Mesenchymal stem cell (in vitro differentiated cells and primary cell): ENCODE results near the gene HSD3B1.

Experiments
- DNase-seq: peaks from one replicate; pipeline ENCODE4 v3.0.0-alpha.2; 2013
- H2AFZ ChIP-seq: one replicate; pipeline ENCODE4 v1.6.1; 2013; ENCODE audit warnings: low read depth, mild to moderate bottlenecking, control low read depth, inconsistent platforms, low read length, moderate library complexity
- H2AK5ac ChIP-seq: 2 replicates; pipeline ENCODE4 v1.6.1; 2013; ENCODE audit warnings: low read length, moderate library complexity, mild to moderate bottlenecking, inconsistent platforms; ENCODE audit not compliant: severe bottlenecking
- H2BK120ac ChIP-seq: one replicate; pipeline ENCODE4 v1.6.1; 2013; ENCODE audit warnings: low read depth, mild to moderate bottlenecking, inconsistent platforms, low read length, moderate library complexity
- H2BK12ac ChIP-seq, 2 experiments: one replicate each; pipeline ENCODE4 v1.6.1; 2013; ENCODE audit warnings: inconsistent platforms in 2 of 2, low read length in 2 of 2, mild to moderate bottlenecking in 2 of 2, moderate library complexity in 2 of 2, control low read depth in 1 of 2
- H2BK15ac ChIP-seq: one replicate; pipeline ENCODE4 v1.6.1; 2013; ENCODE audit warnings: mild to moderate bottlenecking, low read depth, inconsistent platforms; ENCODE audit not compliant: poor library complexity, severe bottlenecking
- H2BK5ac ChIP-seq: 2 replicates; pipeline ENCODE4 v1.6.1; 2013; ENCODE audit warnings: low read depth, mild to moderate bottlenecking, low read length, control low read depth, inconsistent platforms; ENCODE audit not compliant: poor library complexity, severe bottlenecking
- H3K14ac ChIP-seq, 2 experiments: one replicate each; pipeline ENCODE4 v1.6.1; 2013; ENCODE audit warnings: inconsistent platforms in 2 of 2, low read length in 2 of 2, control low read depth in 1 of 2, mild to moderate bottlenecking in 1 of 2, moderate library complexity in 1 of 2
- H3K18ac ChIP-seq, 2 experiments: one replicate each; pipeline ENCODE4 v1.6.1; 2013; ENCODE audit warnings: inconsistent platforms in 2 of 2, low read length in 2 of 2, control low read depth in 1 of 2, low read depth in 1 of 2, mild to moderate bottlenecking in 1 of 2
- H3K23ac ChIP-seq, 2 experiments: one replicate each; pipeline ENCODE4 v1.6.1; 2013; ENCODE audit warnings: inconsistent platforms in 2 of 2, low read length in 2 of 2, mild to moderate bottlenecking in 2 of 2, moderate library complexity in 2 of 2, control low read depth in 1 of 2
- H3K27ac ChIP-seq: 2 replicates; pipeline ENCODE4 v1.5.1; 2013; ENCODE audit warnings: mild to moderate bottlenecking, moderate library complexity, low read length, control low read depth, inconsistent platforms; ENCODE audit not compliant: poor library complexity, severe bottlenecking
- H3K27me3 ChIP-seq, 2 experiments: 2 replicates each; pipeline versions ENCODE4 v1.6.1 to v1.7.0; 2013; ENCODE audit warnings: low read length in 2 of 2, mild to moderate bottlenecking in 2 of 2, moderate library complexity in 2 of 2, control low read depth in 1 of 2, inconsistent platforms in 1 of 2; ENCODE audit not compliant: control insufficient read depth in 1 of 2, insufficient read depth in 1 of 2
- H3K36me3 ChIP-seq, 2 experiments: 2 replicates each; pipeline versions ENCODE4 v1.6.1 to v1.7.0; 2013; ENCODE audit warnings: low read length in 2 of 2, control low read depth in 1 of 2, inconsistent platforms in 1 of 2, low read depth in 1 of 2, mild to moderate bottlenecking in 1 of 2; ENCODE audit not compliant: insufficient read depth in 2 of 2, control insufficient read depth in 1 of 2
- H3K4ac ChIP-seq, 2 experiments: one replicate each; pipeline ENCODE4 v1.6.1; 2013; ENCODE audit warnings: inconsistent platforms in 2 of 2, low read length in 2 of 2, mild to moderate bottlenecking in 2 of 2, moderate library complexity in 2 of 2, control low read depth in 1 of 2, low read depth in 1 of 2
- H3K4me1 ChIP-seq: 2 replicates; pipeline ENCODE4 v1.6.1; 2013; ENCODE audit warnings: low read depth, low read length, control low read depth; ENCODE audit not compliant: control insufficient read depth, insufficient read depth
- H3K4me2 ChIP-seq: 2 replicates; pipeline ENCODE4 v1.6.1; 2013; ENCODE audit warnings: low read length, mild to moderate bottlenecking, inconsistent platforms; ENCODE audit not compliant: poor library complexity, severe bottlenecking
- H3K4me3 ChIP-seq, 2 experiments: 2 replicates each; pipeline versions ENCODE4 v1.5.1 to v1.7.0; 2013; ENCODE audit warnings: low read length in 2 of 2, mild to moderate bottlenecking in 2 of 2, control low read depth in 1 of 2, low read depth in 1 of 2; ENCODE audit not compliant: insufficient read depth in 1 of 2
- H3K79me1 ChIP-seq: replicated peaks from 2 replicates; pipeline ENCODE4 v1.6.1; 2013; ENCODE audit warnings: mild to moderate bottlenecking, control low read depth, low read length, inconsistent platforms; ENCODE audit not compliant: poor library complexity, severe bottlenecking
- H3K9ac ChIP-seq: 2 replicates; pipeline ENCODE4 v1.7.0; 2013; ENCODE audit warnings: mild to moderate bottlenecking, low read length, moderate library complexity
- H3K9me3 ChIP-seq: 2 replicates; pipeline ENCODE4 v1.7.0; 2013; ENCODE audit warnings: mild to moderate bottlenecking, low read length; ENCODE audit not compliant: control insufficient read depth
- H4K8ac ChIP-seq: one replicate; pipeline ENCODE4 v1.6.1; 2013; ENCODE audit warnings: inconsistent platforms, mild to moderate bottlenecking, low read length, moderate library complexity
- H4K91ac ChIP-seq: one replicate; pipeline ENCODE4 v1.6.1; 2013; ENCODE audit warnings: mild to moderate bottlenecking, low read length, inconsistent platforms
- WGBS: methylation state at CpG from one replicate; pipeline ENCODE4 v1.1.7; 2013; ENCODE audit warnings: mixed read lengths; 5-methylcytosine and 5-hydroxymethylcytosine counted together

Gene HSD3B1

DNA sequence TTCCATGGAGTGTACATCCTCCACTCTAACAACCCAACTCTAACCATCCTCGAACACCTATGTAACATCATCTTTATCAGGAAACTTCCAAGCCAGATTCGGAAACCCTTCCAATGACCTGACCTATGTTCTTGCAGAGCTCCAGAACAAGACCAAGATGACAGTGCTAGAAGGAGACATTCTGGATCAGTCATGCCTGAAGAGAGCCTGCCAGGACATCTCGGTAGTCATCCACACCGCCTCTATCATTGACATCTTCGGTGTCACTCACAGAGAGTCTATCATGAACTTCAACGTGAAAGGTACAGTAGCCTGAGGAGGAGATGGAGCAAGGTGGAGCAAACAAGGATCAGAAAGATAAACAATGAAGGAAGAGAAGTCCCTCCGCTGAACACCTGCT is 36.1 kb upstream of the HSD3B1 start:
- Histone ChIP-seq H2AK5ac (no peak overlapping the region), H3K4me2 (no peak overlapping the region)
- 85% methylated on average over 7 of the region's 7 CpGs for WGBS

DNA sequence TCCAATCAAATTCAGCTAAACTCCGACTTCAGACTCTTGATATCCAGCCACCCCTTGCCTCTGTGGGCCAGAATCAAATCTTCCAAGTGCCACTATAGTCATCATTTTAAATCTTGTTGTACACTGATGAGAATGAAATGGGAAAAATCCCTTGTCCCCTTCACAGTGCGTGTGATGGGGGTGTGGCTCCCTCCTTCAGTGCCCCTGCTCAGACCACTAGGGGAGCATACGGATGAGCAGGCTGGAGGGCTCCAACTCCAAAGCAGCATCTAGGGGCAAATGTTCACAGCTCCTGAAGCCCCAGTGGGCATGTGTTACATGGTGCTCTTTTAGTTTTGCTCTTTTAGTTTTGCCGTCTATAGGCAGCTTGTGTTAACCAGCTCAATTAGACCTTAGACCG is 35.4 kb upstream of the HSD3B1 start:
- Histone ChIP-seq H3K4me2 (no peak overlapping the region), H2BK5ac (no peak overlapping the region), H3K27me3 (peaks cover 42 to 71% of the 10 kb centered on the region in 2 experiments), H3K23ac (no peak overlapping the region), H3K4me3 (no peak overlapping the region), H3K79me1 (no peaks in the 10 kb centered on the region), H4K91ac (no peak overlapping the region), H2BK12ac (no peak overlapping the region), H3K14ac (no peak overlapping the region), H2AFZ (no peak overlapping the region), H3K36me3 (no peaks in the 10 kb centered on the region), H3K27ac (no peak overlapping the region), H3K9me3 (no peaks in the 10 kb centered on the region), H3K4me1 (no peaks in the 10 kb centered on the region), H4K8ac (no peak overlapping the region), H2BK120ac (no peak overlapping the region), H3K4ac (no peak overlapping the region), H3K18ac (no peak overlapping the region), H3K9ac (no peak overlapping the region), H2AK5ac (no peak overlapping the region), H2BK15ac (no peak overlapping the region)
- 74% methylated on average over 5 of the region's 5 CpGs for WGBS
- no peak for DNase-seq

More for the DNA sequence above, 36.1 kb upstream of the HSD3B1 start:
- Histone ChIP-seq H3K14ac (no peak overlapping the region), H3K4me1 (no peaks in the 10 kb centered on the region), H4K91ac (no peak overlapping the region), H4K8ac (no peak overlapping the region), H3K9ac (no peak overlapping the region), H2BK5ac (no peak overlapping the region), H2BK120ac (no peak overlapping the region), H3K23ac (no peak overlapping the region), H3K4me3 (no peak overlapping the region), H2BK15ac (no peak overlapping the region), H3K36me3 (no peaks in the 10 kb centered on the region), H3K79me1 (no peaks in the 10 kb centered on the region), H3K27me3 (peaks cover 42 to 70% of the 10 kb centered on the region in 2 experiments), H3K18ac (no peak overlapping the region), H3K27ac (no peak overlapping the region), H3K4ac (no peak overlapping the region), H2BK12ac (no peak overlapping the region), H2AFZ (no peak overlapping the region), H3K9me3 (no peaks in the 10 kb centered on the region)
- no peak for DNase-seq

DNA sequence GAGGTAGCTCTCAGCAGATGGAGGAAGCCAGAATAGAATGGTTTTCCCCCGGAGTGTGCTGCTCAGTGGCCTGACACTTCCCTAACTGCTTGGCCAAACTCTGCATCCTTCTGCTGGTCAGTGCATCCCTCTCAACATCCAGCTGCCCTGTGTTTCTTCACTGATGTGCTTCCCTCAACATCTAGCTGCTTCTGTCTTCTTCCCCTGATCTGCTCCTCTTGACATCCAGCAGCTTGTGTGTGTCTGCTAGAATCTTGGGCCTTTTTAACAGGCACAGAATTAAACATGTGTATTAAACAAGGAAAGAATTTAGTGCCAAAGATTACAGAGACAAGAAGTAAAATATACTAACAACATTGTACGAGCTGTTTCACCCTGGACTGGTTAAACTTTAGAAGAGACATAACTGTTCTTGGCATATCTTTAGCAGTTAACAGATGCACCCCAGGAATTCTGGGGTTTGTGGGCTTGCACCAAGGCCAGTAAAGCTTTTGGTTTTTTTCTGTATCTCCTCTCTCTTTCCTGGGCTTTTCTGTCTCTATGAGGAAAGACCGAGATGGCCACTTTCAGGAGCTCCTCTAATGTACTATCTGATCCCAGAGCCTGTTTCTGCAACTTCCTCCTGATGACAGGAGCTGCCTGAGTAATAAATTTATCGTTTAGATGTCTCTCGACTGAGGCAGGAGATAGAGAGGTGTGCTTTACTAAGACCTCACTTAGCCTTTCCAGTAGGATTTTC is 34.8 kb upstream of the HSD3B1 start:
- Histone ChIP-seq H2BK12ac (no peak overlapping the region), H3K14ac (no peak overlapping the region), H3K4me2 (no peak overlapping the region), H3K4me1 (no peaks in the 10 kb centered on the region), H2AK5ac (no peak overlapping the region), H2BK5ac (no peak overlapping the region), H3K23ac (no peak overlapping the region), H2AFZ (no peak overlapping the region), H2BK120ac (no peak overlapping the region), H3K4me3 (no peak overlapping the region), H4K8ac (no peak overlapping the region), H3K27me3 (peaks cover 37 to 66% of the 10 kb centered on the region in 2 experiments), H2BK15ac (no peak overlapping the region), H3K79me1 (no peaks in the 10 kb centered on the region), H3K9me3 (no peaks in the 10 kb centered on the region), H3K36me3 (no peaks in the 10 kb centered on the region), H3K18ac (no peak overlapping the region), H4K91ac (no peak overlapping the region), H3K4ac (no peak overlapping the region), H3K9ac (no peak overlapping the region), H3K27ac (no peak overlapping the region)
- DNase-seq = no peak
- 77% methylated on average over 4 of the region's 5 CpGs for WGBS

DNA sequence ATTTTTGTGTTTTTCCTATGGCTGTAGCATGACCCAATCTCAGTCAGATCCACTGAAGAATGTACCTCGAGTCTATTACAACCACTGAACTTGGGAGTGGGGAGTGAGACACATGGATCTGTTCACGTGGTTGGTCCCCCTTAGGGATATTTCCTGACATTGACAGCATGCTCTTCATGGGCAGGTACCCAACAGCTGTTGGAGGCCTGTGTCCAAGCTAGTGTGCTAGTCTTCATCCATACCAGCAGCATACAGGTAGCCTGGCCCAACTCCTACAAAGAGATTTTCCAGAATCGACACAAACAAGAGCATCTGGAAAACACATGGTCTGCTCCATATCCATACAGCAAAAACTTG is 34.2 kb upstream of the HSD3B1 start:
- Histone ChIP-seq H3K4me3 (no peak overlapping the region), H3K4ac (no peak overlapping the region), H2BK12ac (no peak overlapping the region), H2BK5ac (no peak overlapping the region), H3K4me1 (no peaks in the 10 kb centered on the region), H4K91ac (no peak overlapping the region), H2BK15ac (no peak overlapping the region), H3K14ac (no peak overlapping the region), H2BK120ac (no peak overlapping the region), H2AFZ (no peak overlapping the region), H3K27ac (no peak overlapping the region), H4K8ac (no peak overlapping the region), H3K9ac (no peak overlapping the region), H3K79me1 (no peaks in the 10 kb centered on the region), H3K27me3 (peaks cover 36 to 65% of the 10 kb centered on the region in 2 experiments), H3K23ac (no peak overlapping the region), H2AK5ac (no peak overlapping the region), H3K18ac (no peak overlapping the region), H3K9me3 (no peaks in the 10 kb centered on the region), H3K36me3 (no peaks in the 10 kb centered on the region), H3K4me2 (no peak overlapping the region)
- no peak for DNase-seq
- WGBS = 73% methylated on average over 2 of the region's 3 CpGs
